Measurements from ENCODE around the gene THNSL1.
"Not testable (repeated sequence)": the region's sequence is repeated elsewhere in the genome, so short reads cannot be mapped to it uniquely, and the experiment has no call there.

The THNSL1 gene

DNA sequence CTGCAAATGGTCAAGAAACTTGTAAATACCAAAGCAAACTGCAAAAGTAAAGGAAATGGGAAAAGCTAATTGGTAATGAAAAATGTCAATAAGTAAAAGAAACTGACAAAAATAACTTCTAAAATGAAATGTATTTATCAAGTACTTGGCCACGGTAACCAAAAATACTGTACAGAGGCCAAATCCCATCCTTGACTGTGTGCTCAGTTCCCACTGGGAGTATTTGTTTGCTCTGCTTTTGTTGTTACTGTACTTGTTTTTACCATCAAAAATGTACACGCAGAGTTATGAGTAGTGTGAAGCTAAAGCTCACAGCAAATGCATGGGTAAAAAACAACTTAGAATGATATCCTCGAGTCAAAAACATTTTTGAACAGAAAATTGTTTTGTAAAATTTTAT, 31.5 kb upstream of the THNSL1 start:
- TF ChIP-seq ZNF274 (IDR thresholded peaks at IDR 0.05; ENCODE audit: low read depth, low read length), result no peak
- H3K4me3 ChIP-seq (ENCODE audit: low read length), result no peak overlapping the region

GRCh38 chr10:24988831-24989640, 27.4 kb upstream of the THNSL1 start:
- no peak overlapping the region for H3K4me3 ChIP-seq (ENCODE audit: low read length)
- no peak for TF ChIP-seq ZNF274 (IDR thresholded peaks at IDR 0.05; ENCODE audit: low read depth, low read length)

- no peak overlapping the region for H3K4me3 ChIP-seq (ENCODE audit: low read length)
- no peak for TF ChIP-seq ZNF274 (IDR thresholded peaks at IDR 0.05; ENCODE audit: low read depth, low read length)
These were observed 26.5 kb upstream of the THNSL1 start for GRCh38 chr10:24989867-24990266.

- TF ChIP-seq ZNF274 (IDR thresholded peaks at IDR 0.05; ENCODE audit: low read depth, low read length), result no peak
- no peak overlapping the region for H3K4me3 ChIP-seq (ENCODE audit: low read length)
These were observed 25.1 kb upstream of the THNSL1 start for GRCh38 chr10:24991298-24991697.

GRCh38 chr10:24992512-24993133, 23.8 kb upstream of the THNSL1 start:
- no peak for TF ChIP-seq ZNF274 (IDR thresholded peaks at IDR 0.05; ENCODE audit: low read depth, low read length)
- no peak overlapping the region for H3K4me3 ChIP-seq (ENCODE audit: low read length)

DNA sequence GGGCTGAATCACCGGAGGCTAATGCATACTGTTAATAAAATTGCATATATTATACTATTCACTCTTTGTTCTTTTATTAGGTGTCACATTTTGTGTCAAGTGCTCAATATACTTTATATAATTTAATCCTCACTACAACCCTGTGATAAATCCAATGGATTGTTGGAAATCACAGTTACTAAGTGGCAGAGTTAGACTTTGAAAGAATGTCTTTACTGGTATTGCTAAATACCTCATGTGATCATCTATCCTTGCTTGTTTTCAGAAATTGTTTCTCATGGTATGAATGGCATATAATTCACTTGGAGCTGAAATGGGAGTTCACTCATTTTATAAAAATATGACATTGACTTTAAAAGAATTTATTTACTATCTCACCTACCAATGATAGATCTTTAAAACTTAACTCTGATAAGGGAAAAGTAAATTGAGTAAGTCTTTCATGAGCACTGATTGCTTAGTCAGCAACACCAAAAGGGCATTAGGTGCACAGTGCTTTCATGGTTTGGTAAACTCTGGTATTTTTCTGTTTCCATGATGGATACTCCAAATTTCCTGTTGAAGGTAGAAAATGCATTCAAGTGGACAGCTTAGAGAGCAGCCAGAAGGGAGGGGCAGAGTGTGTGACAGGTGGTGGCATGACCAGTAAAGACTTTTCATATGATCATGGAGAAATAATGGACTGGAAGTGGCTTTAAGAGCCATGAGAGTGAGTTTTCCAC, 23.0 kb upstream of the THNSL1 start:
- no peak overlapping the region for H3K4me3 ChIP-seq (ENCODE audit: low read length)
- no peak for TF ChIP-seq ZNF274 (IDR thresholded peaks at IDR 0.05; ENCODE audit: low read depth, low read length)

DNA sequence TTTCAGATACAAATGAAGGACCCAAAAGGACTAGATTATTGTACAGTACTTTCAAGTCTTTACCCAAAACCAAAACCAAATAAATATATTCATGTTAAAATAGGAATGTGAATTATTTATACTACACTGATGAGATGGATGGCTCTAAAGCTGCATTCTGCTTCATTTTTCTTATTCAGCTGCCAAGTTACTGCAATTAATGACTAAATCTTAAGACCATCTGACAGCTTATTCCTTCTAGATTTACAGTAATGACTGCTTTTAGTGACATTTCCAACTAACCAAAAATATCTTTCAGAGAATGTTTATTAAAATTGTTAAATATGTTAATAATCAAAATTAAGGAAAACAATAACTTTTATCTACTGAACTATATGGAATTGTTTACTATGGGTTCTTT, 21.3 kb upstream of the THNSL1 start:
- TF ChIP-seq ZNF274 (IDR thresholded peaks at IDR 0.05; ENCODE audit: low read depth, low read length), result no peak
- H3K4me3 ChIP-seq (ENCODE audit: low read length), result no peak overlapping the region

GRCh38 chr10:24998044-24998443, 18.4 kb upstream of the THNSL1 start:
- no peak for TF ChIP-seq ZNF274 (IDR thresholded peaks at IDR 0.05; ENCODE audit: low read depth, low read length)
- no peak overlapping the region for H3K4me3 ChIP-seq (ENCODE audit: low read length)

GRCh38 chr10:25011591-25011990, 4.8 kb upstream of the THNSL1 start:
- not testable (repeated sequence) for H3K4me3 ChIP-seq (ENCODE audit: low read length)

DNA sequence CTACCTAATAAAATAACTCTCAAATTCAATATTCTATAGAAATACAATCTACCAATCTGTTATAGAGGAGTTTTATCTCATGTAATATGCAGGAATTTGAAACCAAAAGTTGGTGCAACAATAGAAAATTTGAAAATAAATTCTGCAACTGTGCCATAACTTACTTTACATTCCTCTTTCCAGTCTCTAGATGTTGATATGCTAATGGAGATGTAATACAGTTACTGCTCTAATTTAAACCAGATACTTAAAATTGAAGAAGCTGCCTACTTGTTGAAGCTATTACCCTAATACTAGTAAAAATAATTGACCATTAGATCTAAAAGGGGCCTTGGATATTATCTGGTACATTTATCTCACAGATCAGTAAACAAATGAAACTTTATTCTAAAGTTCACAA, 1.8 kb upstream of the THNSL1 start:
- no peak overlapping the region for H3K4me3 ChIP-seq (ENCODE audit: low read length)
- no peak for TF ChIP-seq ZNF274 (IDR thresholded peaks at IDR 0.05; ENCODE audit: low read depth, low read length)

DNA sequence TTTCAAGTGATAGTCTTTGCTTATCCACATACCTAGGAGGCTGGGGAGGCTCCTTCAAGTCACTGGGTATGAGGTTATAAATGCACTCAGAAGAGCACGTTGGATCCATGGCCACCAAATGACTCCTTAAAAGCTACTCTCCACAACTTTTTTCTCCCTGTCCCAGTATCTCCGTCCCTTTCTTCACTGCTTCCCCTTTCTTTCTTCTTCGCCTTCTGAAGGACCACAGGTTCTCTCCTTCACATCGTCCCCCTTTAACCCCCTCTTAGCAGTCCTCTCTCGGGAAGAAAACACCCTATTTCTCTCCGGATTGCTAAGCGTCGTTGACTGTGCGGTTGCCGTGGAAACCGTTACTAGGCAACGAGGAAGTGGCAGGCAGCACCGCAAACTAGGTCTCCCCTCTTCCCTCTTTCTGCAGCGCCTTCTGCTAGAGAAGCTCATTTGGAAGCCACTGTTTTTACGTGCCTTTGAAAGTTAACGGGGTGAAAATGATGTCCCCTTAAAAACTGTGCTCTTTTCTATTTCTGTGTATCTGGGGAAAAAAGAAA, 510 bp upstream of the THNSL1 start, which contains the start of gene ENKUR:
TSS of gene ENKUR (minus strand) at position 331 of the 548 bp plus-strand sequence. CDS start at position 109, 222 bp downstream.
- H3K4me3 ChIP-seq (ENCODE audit: low read length), result peak within 1 kb of the TSS; percentile 76

GRCh38 chr10:25017154-25017590, 760 bp downstream of the THNSL1 start:
- no peak for TF ChIP-seq ZNF274 (IDR thresholded peaks at IDR 0.05; ENCODE audit: low read depth, low read length)

More for the DNA sequence above, 510 bp upstream of the THNSL1 start, which contains the start of gene ENKUR:
- TF ChIP-seq ZNF274 (IDR thresholded peaks at IDR 0.05; ENCODE audit: low read depth, low read length), result no peak

DNA sequence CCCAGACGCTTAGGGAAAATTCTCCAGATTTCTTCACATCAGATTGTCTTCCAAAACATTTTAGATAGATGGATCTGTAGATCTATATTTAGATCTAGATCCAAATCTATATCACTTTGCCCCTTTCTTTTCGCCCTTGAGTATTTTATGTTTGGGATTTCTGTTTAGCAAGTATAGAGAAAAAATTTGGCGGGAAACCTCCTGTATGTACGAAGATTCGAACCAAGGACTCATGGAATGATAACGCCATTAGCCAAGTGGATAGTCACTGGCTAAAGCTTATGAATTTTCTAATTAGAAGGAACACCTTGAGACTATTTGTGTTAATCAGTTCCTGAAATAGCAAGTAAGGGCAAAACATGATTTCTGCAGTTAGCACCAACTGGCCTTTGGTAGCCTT, 1.2 kb downstream of the THNSL1 start:
- H3K4me3 ChIP-seq (ENCODE audit: low read length), result peak overlapping the region; percentile 76; the same call in 1 of the 2 replicates
- no peak for TF ChIP-seq ZNF274 (IDR thresholded peaks at IDR 0.05; ENCODE audit: low read depth, low read length)

More at GRCh38 chr10:25017154-25017590, 760 bp downstream of the THNSL1 start:
- peak overlapping the region; percentile 76 for H3K4me3 ChIP-seq (ENCODE audit: low read length)

- H3K4me3 ChIP-seq (ENCODE audit: low read length), result no peak overlapping the region
- TF ChIP-seq ZNF274 (IDR thresholded peaks at IDR 0.05; ENCODE audit: low read depth, low read length), result no peak
These were observed 2.3 kb downstream of the THNSL1 start for GRCh38 chr10:25018703-25019102.
